NCI-H1436 treated with DMSO at 0.1 percent for 48 hours (cell line): Measurements from ENCODE around the gene PRRC2A.

ENCODE experiments used
- DNase-seq: peaks from one replicate; lab custom pipeline; 2025; lab: John Stamatoyannopoulos, UW

PRRC2A gene

DNA sequence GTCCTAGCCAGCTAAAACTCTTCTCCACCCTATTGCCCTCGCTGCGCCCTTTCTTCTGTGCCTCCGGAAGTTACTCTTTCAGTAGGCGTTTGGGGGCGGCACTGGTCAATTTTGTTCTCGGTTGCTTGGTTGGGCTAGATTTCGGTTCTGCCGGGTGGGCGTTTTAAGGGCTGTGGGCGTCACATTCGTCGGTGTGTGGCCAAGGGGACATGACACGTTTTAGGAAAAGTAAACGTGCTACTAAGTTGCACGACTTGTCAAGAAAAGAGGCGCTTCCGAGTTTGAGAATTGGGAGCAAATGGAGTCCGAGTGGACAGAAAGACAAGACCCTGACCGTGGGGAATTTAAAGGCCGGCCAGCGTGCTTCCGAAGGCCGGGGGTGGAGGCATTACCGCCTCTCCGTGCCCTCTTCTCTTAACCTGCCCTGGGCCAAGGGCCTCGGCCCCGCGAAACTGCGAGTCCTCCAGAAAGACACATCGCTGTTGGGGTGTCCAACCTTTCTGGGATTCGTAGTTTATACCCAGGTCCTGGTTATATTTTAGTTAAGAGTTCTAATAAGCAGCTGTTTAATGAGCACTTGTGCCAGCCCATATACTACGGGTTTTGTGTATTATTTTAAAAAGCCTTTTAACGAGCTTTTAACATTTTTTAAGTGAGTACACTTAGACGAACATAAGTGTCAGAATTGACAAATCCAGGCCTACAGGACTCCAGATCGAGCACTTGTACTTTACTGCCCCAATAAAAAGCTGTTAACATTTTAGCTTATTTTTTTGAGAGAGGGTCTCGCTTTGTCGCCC lies 32.6 kb downstream of the PRRC2A start:
- no peak for DNase-seq

DNA sequence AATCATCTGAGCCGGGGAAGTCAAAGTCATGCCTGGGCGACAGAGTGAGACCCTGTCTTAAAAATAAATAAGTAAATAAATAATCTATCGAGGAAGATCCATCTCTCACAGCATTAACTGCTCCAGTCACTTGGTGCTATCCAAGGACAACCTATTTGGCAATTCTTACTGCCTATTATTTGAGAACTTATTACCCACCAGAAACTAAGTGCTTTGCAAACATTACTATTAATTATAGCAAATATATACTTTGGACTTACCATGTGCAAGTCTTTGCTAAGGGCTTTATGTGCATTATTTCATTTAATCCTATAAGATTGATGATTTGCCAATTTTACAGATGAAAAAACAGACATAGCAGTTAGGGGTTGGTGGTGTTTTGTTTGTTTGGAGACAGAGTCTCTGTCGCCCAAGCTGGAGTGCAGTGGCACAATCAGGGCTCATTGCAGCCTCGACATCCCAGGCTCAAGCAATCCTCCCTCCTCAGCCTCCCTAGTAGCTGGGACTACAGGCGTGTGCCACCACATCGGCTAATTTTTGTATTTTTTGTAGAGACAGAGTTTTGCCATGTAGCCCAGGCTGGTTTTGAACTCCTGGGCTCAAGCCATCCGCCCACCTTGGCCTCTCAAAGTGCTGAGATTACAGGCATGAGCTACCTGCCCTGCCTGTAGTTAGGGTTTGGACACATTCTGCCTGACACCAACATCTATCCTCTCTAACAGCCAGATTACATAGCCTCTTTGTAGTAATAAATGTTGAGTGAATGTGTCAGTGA lies 34.2 kb downstream of the PRRC2A start:
- DNase-seq = no peak

GRCh38 chr6:31655349-31656237 lies 35.1 kb downstream of the PRRC2A start, which contains the start of gene APOM:
TSS of gene APOM (plus strand) at chr6:31655894. CDS start at chr6:31655967, 73 bp downstream.
- no peak for DNase-seq

DNA sequence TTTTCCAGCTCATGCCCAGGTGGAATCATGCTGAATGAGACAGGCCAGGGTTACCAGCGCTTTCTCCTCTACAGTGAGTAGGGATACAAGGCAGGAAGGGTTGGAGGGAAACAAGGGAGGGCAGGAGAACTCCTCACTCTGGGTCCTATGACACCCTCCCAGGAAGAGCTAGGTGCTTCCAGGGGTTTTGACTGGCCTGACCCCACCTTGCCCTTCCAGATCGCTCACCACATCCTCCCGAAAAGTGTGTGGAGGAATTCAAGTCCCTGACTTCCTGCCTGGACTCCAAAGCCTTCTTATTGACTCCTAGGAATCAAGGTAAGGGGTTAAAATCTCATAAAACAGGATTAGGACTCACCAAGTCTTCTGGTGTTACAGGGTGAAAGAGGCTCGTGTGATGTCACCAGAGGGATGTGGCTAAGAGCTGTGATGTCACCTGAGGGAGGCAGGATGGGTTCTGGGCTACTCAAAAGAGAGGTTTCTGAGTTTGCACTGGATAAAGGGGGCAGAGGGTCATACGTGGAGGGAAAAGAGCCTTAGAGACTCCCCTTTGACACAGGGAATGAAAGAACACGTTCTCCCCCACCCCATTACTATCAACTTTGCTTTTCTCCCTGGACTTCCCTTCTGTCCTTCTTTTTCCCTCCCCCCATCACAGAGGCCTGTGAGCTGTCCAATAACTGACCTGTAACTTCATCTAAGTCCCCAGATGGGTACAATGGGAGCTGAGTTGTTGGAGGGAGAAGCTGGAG lies 37.1 kb downstream of the PRRC2A start:
- DNase-seq = no peak

GRCh38 chr6:31658158-31658688 lies 37.7 kb downstream of the PRRC2A start:
- no peak for DNase-seq

DNA sequence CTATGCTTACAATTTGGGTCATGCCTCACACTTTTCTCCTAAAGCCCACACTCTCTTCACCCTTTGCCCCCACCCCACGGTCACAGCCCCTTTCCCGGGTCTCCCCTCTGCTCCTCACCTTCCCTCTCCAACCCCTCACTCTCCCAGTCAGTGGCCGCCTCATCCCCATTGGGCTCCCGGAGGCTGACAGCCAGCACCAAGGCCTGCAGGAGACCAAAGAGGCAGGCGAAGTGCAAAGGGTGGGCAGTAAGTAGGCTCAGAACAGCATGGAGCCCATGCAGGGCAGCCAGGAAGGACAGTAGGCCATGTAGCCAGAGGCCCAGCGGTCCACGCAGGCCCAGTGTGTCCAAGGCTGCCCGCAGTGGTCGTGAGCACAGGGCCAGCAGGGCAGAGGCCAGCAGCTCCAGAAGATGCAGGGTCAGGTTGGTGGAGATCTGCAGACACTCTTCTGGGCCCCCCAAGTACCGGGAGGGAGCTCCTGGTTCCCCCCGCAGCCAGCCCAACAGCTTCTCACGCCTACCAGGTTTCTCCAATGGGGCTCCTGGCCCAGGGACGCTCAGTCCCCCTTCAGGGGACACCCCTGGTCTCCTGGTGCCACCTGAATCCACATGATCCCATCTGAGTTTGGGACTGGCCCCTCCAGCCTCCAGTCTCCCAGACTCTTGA lies 38.6 kb downstream of the PRRC2A start:
- no peak for DNase-seq

DNA sequence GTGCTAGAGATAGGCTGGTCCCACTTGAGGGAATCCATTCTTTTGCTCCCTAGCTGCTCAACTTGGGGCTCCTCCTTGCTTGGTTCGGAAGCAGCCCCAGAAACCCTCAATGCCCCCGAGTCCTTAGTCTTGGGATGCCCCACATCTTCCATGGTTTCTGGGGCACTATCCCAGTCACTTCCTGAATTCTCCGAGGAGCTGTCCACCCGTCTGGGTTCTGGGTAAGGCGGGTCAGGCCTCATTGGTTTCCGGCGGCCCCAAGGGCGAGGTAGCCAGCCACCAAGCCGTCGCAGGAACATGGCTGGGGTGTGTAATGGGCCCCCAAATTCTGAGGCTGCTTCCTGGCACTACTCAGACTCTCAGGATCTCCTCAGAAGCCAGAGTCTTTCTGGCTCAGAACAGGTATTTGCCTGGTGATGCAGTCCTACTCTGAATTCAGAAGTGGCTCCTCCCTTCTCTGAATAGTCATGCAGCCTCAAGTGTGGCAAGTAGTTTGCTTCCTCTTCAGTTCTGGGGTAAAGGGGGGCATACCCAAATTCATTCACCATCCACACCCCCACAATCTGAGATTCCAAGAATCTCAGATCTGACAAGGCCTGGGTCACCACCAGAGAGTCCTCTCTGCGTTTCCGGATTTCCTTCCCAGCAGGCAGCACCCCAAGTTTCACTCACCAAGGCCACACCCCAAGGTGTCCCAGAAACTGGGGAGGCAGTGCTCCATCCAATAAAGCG lies 39.3 kb downstream of the PRRC2A start:
- no peak for DNase-seq

DNA sequence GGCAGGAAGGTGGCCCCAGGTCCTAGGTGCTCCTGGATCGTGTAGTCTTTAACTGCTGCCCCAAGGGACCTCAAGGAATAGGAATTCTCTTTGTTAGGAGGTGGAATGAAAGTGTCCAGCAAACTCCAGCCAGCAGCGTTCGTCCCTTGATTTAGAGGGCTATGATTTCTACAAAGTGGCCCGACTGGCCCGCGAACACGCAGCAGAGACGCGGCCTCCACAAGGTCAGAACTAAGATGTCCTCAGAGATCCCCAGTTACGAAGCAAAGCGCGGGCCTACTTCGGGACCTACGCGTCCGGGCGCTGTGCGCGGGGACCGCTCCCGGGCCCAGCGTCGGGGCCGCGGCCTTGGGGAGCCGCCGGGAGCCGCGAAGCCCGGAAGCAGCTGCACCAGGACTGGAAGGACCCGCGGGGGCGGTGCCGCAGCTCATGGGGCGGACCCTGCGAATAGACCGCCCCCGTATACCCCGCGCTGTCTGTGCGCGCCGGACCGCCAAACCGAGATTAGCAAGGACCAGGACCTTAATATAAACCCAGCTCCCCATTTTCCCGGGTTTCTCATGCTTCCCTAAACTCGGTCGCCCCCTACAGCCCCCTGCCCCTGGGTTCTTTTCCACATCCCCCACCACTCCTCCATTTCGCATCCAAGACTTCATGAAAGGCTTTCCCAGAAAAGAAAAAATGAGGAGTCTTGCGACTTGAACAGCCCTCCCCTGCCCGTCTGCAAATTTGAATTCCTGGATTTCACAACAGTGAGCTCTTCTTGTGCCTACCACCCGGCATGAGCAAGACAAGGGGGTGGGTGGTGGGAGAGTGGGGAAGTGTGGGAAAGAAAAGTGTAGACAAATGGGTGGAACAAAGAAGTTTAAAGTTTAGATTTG lies 40.1 kb downstream of the PRRC2A start, which contains the start of gene C6orf47:
Gene C6orf47 (minus strand): TSS at position 398 of the 881 bp plus-strand sequence. CDS start 831 bp downstream, outside the sequence.
- DNase-seq = no peak

DNA sequence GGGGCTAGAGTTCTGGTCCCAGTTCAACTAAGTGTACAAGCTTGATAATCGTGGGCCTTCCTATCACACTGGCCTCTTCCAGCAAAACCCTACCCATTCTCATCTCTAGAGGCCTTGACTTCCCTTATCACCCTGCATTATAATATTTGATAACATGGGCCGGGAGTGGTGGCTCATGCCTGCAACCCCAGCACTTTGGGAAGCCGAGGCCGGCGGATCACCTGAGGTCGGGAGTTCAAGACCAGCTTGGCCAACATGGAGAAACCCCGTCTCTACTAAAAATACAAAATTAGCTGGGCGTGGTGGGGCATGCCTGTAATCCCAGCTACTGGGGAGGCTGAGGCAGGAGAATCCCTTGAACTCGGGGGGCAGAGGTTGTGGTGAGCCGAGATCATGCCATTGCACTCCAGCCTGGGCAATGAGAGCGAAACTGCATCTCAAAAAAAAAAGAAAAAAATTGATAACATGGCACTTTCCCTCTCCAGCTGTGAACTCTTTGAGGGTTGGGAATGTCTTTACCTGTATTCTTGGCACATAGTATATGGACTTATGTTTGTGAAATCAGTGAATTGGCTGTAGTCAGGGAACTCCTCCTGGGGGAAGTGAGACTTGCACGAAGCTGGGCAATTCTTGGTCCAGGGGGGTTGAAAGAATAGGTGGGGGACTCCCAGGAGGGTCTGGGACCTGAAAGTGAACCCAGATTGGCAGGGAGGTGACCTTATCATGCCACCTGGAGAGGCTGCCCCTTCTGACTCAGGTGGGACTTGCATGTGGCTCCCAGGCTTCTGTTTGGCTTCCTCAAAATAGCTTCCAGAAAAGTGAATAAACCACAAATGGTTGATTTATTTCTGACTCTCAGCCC lies 41.0 kb downstream of the PRRC2A start:
- DNase-seq = no peak

GRCh38 chr6:31662124-31662723 lies 41.7 kb downstream of the PRRC2A start:
- DNase-seq = no peak

- DNase-seq = no peak
Measured at GRCh38 chr6:31663126-31663960, 42.8 kb downstream of the PRRC2A start.

DNA sequence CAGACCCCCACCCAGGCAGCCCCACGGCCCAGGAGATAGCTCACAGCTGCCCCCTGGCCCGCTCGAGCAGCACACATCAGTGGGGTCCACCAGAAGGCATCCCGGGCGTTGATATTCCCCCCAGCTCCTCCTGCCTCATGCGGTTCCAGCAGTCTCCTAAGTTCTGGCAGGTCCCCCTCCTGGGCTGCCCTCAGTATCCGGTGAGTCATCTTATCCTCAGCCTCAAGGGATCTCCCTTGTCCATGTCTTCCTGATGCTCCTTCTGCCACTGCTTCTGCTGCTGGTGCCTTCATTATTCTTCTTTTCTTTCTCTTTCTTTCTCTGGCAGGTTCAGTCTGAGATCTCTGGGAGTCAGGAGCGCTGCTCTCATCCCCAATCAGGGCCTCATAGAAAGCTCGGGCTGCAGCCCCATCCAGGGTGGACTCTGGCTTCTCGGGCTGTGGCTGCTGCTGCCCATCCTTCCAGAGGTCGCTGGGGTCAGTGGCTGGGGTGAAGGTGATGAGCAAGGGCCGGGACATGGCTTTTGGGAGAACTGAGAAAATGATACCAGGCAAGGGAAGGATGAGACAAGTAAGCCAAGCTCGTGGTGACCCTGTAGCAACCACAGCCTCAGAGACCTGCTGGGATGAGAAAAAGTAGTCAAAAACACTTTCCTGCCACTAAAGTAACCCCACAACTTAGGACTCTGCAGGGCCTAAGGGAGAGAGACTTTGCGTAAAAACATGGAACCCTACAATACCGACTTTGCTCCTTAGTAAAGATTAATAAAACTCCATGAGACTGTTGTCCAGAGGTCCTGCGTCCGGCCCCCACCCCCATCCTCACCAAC lies 43.7 kb downstream of the PRRC2A start:
- DNase-seq = no peak

- peak; percentile 78 for DNase-seq
Measured at GRCh38 chr6:31664790-31665500, 44.4 kb downstream of the PRRC2A start, which contains the start of gene GPANK1. TSS of gene GPANK1 (minus strand) at chr6:31664997. CDS start at chr6:31664478, 519 bp downstream.

DNA sequence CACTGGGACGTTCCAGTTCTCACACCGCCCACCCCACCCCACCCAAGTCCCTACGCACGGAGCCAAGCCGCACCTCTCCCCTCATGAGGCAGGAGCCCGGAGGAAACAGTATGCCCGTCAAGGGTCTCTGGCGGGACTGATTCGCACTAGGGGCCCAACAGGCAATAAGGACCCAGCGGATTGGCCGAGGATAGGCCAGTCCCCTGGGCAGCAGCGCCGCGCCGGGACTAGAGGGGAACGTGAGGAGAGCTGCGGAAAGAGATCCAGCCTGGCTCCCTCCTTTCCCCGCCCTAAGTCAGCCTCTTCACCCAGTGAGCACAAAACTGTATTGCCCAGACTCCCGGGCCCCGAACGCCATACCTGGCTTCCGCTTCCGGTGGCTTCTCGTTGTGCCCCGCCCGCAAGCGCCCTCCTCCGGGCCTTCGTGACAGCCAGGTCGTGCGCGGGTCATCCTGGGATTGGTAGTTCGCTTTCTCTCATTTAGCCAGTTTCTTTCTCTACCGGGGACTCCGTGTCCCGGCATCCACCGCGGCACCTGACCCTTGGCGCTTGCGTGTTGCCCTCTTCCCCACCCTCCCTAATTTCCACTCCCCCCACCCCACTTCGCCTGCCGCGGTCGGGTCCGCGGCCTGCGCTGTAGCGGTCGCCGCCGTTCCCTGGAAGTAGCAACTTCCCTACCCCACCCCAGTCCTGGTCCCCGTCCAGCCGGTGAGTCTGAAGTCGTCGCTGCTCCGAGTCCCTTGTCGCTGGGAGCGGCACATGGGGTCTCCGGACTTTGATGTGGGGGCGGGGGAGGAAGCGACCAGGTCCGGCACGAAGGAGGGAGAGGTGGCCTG lies 45.2 kb downstream of the PRRC2A start, which contains the start of gene CSNK2B:
Gene CSNK2B (plus strand): TSS at position 580 of the 836 bp plus-strand sequence. CDS start 752 bp downstream, outside the sequence.
- peak; percentile 92 for DNase-seq
